ENCODE measurements around the gene SNN. TPM values are rescaled to one million over a fixed set of nuclear protein-coding genes. Genes with fewer than 3 reads are reported as not detected.

SNN gene
- total and polyA plus RNA-seq, 10 donors, result 22.3 to 59.5 (median 48.7) TPM

DNA sequence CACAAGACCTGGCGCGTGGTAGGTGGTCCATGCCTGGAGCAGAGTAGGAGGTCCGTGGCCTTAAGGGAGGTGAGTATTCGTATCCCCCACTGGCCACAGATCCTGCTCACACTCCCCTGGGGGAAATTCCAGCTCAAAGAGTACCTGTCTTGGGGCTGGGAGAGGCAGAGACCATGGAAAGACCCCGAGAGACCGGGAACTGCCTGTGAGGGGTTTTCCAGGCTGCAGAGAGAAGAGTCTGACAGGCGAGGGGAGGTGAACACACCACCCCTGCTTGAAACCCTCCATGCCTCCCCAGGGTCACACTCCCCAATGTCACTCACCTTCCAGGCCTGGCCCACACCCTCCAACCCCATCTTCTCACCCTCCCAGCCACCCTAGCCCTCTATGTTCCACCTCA, 12.6 kb upstream of the SNN start:
- Histone ChIP-seq H3K4me1 (peaks cover 0 to 6% (median 0%) of the 10 kb centered on the region in 6 donors), H3K36me3 (no peaks in the 10 kb centered on the region), H3K9me3 (no peaks in the 10 kb centered on the region), H3K27ac (no peak overlapping the region), H3K27me3 (replicated peaks in 1 of 7) (no peaks in the 10 kb centered on the region), H3K4me3 (no peak overlapping the region)
- TF ChIP-seq POLR2AphosphoS5 (IDR thresholded peaks at IDR 0.05) (no peak), CTCF (IDR thresholded peaks at IDR 0.05 in 8 of 11, conservative IDR thresholded peaks at IDR 0.05 in 3 of 11) (no peak), POLR2A (IDR thresholded peaks at IDR 0.05) (no peak)
- 83 to 93% (median 84%) methylated on average over 3 to 7 of the region's 7 CpGs for WGBS, 5 donors
- DNase-seq, result no peak
- intact Hi-C loops (cut with DNase I; ENCODE audit: low total_unique reads), result no loop called here

GRCh38 chr16:11657556-11657955, 10.7 kb upstream of the SNN start:
- intact Hi-C loops (cut with DNase I; ENCODE audit: low total_unique reads), result no loop called here
- 88 to 93% (median 90%) methylated on average over 8 of the region's 8 CpGs for WGBS, 5 donors
- Histone ChIP-seq H3K27ac (no peak overlapping the region), H3K4me3 (no peak overlapping the region), H3K9me3 (no peaks in the 10 kb centered on the region), H3K4me1 (no peaks in the 10 kb centered on the region), H3K36me3 (no peaks in the 10 kb centered on the region), H3K27me3 (replicated peaks in 1 of 7) (no peaks in the 10 kb centered on the region)
- DNase-seq, result no peak
- TF ChIP-seq CTCF (IDR thresholded peaks at IDR 0.05 in 8 of 11, conservative IDR thresholded peaks at IDR 0.05 in 3 of 11) (no peak), POLR2A (IDR thresholded peaks at IDR 0.05) (no peak), POLR2AphosphoS5 (IDR thresholded peaks at IDR 0.05) (no peak)

DNA sequence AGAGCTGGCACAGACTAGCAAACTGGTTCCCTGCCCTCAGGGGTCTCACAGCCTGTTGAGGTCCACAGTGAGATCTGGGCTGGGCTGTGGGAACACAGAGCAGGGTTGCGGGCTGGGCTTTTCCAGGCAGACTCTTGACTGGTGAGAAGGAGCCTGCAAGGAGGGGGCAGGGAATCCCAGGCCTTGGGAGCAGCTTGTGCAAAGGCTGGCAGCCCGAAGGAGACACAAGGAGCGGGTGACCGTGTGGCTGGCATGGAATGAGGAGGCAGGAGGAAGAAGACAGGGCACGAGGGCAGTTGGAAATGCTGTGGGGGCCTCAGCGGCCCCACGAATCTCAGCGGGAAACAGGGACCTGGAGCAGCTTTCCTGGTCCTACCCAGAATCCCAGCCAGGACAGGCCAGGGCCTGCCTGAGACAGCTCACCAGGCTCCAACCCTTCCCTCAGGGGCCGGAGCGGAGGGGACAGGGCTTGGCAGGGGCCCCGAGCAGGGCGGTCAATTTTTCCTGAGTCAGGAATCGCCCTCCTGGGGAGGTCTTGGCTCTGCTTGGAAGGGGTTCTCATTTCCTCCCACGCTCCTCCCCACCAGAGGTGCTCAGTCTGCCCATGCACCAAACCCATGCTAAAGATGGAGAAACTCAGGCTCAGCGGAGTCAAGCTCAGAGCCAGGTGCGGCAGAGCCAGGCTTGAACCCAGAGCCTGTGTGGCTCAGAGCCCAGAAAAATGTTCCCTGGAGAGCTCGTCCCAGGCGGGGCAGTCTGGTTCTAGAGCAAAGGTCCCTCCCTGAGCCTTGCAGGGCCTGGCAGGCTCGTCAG, 9.2 kb upstream of the SNN start:
- TF ChIP-seq POLR2AphosphoS5 (IDR thresholded peaks at IDR 0.05) (no peak), POLR2A (IDR thresholded peaks at IDR 0.05) (no peak), CTCF (IDR thresholded peaks at IDR 0.05 in 8 of 11, conservative IDR thresholded peaks at IDR 0.05 in 3 of 11) (no peak)
- Histone ChIP-seq H3K27me3 (replicated peaks in 1 of 7) (no peaks in the 10 kb centered on the region), H3K4me3 (no peak overlapping the region), H3K4me1 (peaks cover 0 to 8% (median 0%) of the 10 kb centered on the region in 6 donors), H3K36me3 (no peaks in the 10 kb centered on the region), H3K27ac (no peak overlapping the region), H3K9me3 (no peaks in the 10 kb centered on the region)
- WGBS, 5 donors, result 85 to 93% (median 88%) methylated on average over 16 to 19 of the region's 19 CpGs
- DNase-seq, result no peak
- intact Hi-C loops (cut with DNase I; ENCODE audit: low total_unique reads), result no loop called here

- no peaks in the 10 kb centered on the region for H3K9me3 ChIP-seq
- intact Hi-C loops (cut with DNase I; ENCODE audit: low total_unique reads), result no loop called here
- H3K27me3 ChIP-seq (replicated peaks in 1 of 7), result no peaks in the 10 kb centered on the region
- no peak for DNase-seq
- WGBS, 5 donors, result 82 to 92% (median 85%) methylated on average over 11 to 12 of the region's 12 CpGs
- peaks cover 4 to 23% (median 12%) of the 10 kb centered on the region in 6 donors for H3K4me1 ChIP-seq
- no peak overlapping the region for H3K27ac ChIP-seq
- H3K4me3 ChIP-seq, result no peak overlapping the region
- no peaks in the 10 kb centered on the region for H3K36me3 ChIP-seq
- TF ChIP-seq POLR2A (IDR thresholded peaks at IDR 0.05) (no peak), CTCF (IDR thresholded peaks at IDR 0.05 in 8 of 11, conservative IDR thresholded peaks at IDR 0.05 in 3 of 11) (no peak), POLR2AphosphoS5 (IDR thresholded peaks at IDR 0.05) (no peak)
These were observed 7.7 kb upstream of the SNN start for GRCh38 chr16:11660565-11660964.
